HG02610 (cell line): ENCODE data around the gene SCNN1B.
"Not testable (repeated sequence)": the region's sequence is repeated elsewhere in the genome, so short reads cannot be mapped to it uniquely, and the experiment has no call there.

Experiments
- ATAC-seq: cut with Tn5 transposase; IDR thresholded peaks from one replicate; pipeline ENCODE4 v1.9.1; 2021; ENCODE audit warnings: mild to moderate bottlenecking, moderate library complexity; ENCODE audit not compliant: unreplicated experiment

Gene SCNN1B

DNA sequence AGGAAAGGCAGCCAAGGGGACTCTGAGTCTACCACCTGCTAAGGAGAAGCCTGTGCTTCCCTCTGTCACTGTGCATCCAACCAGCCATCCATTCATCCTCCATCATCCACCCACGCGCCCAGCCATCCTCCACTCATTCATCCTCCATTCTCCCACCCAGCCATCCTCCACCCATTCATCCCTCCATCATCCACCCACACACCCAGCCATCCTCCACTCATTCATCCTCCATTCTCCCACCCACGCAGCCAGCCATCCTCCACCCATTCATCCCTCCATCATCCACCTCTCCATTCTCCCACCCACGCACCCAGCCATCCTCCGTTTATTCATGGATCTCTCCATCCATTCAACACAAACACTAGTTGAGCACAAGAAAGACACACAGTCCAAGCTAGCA, 76.8 kb downstream of the SCNN1B start:
- no peak for ATAC-seq

DNA sequence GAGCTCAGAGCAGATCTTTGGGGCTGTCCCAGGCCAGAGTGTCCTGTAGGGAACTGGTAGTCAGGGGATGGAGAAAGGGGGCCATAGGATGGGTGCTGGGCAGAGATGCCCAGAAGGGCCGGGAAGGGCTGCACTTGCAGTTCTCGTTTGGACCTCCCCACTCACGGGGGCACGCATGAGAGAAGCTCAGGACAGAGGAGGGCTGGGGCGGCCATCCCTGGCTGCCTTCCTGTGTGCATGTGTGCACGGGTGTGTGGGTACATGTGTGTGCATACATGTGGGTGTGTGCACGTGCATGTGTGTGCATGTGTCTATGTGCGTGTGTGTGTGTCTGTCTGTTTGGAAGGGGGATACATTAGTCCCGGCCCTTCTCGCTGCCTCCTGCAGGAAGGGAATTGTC, 77.6 kb downstream of the SCNN1B start:
- no peak for ATAC-seq

DNA sequence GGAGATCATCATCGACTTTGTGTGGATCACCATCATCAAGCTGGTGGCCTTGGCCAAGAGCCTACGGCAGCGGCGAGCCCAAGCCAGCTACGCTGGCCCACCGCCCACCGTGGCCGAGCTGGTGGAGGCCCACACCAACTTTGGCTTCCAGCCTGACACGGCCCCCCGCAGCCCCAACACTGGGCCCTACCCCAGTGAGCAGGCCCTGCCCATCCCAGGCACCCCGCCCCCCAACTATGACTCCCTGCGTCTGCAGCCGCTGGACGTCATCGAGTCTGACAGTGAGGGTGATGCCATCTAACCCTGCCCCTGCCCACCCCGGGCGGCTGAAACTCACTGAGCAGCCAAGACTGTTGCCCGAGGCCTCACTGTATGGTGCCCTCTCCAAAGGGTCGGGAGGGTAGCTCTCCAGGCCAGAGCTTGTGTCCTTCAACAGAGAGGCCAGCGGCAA, 78.4 kb downstream of the SCNN1B start:
- no peak for ATAC-seq

- ATAC-seq = not testable (repeated sequence)
These were observed 79.6 kb downstream of the SCNN1B start for GRCh38 chr16:23381702-23382101.

DNA sequence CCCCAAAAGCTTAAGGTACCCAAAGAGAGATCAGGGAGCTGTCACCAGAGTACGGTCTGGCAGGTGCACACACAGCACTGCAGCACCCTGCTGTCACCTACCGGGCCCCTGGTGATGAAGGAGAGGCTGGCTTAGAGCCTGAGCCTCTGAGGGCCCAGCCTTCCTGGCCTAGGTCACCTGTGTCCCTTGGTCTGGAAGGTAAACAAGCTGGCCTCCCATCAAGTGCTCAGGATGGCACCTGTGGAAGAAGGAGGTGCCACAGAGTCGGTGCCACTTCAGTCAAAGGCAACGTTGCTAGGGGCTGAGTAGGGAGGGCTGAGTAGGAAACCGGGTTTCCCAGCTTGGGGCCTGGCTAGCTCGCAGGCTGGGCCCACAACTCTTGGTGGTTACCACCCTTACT, 80.2 kb downstream of the SCNN1B start:
- ATAC-seq = no peak

DNA sequence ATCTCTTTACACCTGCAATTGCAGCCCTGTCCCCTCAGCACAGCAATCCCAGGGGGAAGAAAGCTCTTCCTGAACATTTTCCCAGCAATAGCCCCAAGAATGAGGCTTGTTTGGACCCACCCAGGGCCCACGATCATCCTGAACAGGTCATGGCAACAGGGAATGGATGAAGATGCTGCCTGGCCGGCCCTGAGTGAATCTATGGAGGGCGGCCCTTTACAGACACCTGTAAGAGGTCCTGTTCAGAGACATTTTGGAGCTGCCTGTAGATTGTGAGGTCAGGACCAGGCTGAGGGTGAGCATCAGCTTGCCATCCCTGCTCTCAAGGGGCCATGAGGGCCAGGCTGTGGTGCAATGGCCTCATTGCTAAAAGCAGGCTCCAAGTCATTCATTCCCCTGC, 81.8 kb downstream of the SCNN1B start:
- no peak for ATAC-seq

- ATAC-seq = no peak
These were observed 82.8 kb downstream of the SCNN1B start for GRCh38 chr16:23384878-23385277.

DNA sequence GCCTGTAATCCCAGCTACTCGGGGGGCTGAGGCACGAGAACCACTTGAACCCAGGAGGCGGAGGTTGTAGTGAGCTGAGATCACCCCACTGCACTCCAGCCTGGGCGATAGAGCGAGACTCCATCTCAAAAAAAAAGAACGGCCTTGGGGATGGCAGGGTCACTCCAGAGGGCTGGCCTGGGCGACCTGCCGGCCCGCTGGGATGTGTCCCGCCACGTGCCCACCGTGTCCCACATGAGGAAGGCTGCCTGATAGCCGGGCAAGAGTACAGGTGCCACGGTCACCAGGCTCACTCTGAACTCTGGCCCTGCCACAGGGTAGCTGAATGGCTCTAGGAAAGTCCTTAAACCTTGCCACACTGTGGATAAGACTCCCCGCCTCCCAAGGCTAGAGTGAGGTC, 83.3 kb downstream of the SCNN1B start:
- no peak for ATAC-seq

DNA sequence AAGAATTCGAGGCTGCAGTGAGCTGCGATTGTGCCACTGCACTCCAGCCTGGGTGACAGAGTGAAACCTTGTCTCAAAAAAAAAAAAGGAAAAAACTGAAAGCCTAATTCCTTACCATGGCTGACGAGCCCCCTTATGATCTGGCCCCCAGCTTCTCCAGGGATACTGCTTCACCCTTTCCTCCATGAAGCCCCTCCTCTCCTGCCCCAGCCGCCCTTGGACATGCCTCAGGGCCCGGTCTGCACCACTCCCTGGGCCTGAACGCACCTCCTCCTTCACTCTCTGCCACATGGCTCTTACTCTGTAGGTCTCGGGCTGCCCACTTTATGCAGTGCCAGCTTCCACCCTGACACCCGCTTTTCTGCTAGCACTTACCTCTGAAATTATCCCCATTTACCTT, 85.6 kb downstream of the SCNN1B start:
- no peak for ATAC-seq

- no peak for ATAC-seq
These were observed 86.7 kb downstream of the SCNN1B start for GRCh38 chr16:23388786-23389185.

DNA sequence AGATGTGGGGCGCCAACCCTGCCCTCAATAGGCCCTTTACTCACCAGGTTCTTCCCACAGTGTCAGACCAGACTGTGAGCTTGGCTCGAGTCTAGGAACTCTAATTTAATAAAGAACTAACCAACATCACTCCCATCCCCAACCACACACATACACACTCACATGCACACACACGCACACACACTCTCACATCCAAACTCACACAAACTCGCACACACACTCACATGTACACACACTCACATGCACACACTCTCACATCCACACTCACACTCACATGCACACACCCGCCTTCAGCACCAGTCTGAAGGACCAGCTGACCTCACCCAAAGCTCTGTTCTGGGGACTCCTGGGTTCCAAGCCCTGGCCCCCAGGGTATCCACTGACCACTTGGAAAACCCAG, 87.1 kb downstream of the SCNN1B start:
- no peak for ATAC-seq

DNA sequence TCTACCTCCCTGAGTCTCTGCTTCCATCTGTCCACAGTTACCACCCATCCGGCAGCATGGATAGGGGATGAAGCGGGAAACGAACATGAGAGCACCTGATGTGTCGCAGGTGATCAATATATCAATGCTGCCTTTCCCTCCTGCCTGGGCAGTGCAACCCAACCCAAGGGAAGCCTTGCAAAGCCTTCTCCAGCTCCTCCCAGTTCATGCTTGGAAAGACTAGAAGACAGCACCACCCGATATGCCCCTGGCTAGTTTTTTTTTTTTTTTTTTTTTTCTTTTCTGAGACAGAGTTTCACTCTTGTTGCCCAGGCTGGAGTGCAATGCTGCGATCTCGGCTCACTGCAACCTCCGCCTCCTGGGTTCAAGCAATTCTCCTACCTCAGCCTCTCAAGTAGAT, 87.8 kb downstream of the SCNN1B start:
- ATAC-seq = not testable (repeated sequence)

GRCh38 chr16:23391381-23392222, 89.5 kb downstream of the SCNN1B start:
- no peak for ATAC-seq

DNA sequence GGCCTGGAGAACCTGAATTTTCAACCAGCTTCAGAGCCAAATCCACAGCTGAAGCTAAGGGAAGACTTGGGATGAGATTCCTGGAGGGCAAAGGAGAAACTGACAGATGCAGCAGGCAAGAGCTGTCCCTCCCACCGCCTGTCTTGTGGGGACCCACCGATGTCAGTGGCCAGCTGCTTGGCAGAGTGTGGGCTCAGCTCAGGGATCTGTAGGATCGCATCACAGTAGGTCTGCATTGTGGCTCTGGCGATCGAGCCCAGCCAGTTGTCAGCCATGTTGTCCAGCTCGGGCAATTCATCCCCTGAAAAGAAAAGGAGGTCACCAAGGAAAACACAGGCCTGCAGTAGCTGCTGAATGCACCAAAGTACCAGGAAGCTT, 90.1 kb downstream of the SCNN1B start:
- no peak for ATAC-seq

DNA sequence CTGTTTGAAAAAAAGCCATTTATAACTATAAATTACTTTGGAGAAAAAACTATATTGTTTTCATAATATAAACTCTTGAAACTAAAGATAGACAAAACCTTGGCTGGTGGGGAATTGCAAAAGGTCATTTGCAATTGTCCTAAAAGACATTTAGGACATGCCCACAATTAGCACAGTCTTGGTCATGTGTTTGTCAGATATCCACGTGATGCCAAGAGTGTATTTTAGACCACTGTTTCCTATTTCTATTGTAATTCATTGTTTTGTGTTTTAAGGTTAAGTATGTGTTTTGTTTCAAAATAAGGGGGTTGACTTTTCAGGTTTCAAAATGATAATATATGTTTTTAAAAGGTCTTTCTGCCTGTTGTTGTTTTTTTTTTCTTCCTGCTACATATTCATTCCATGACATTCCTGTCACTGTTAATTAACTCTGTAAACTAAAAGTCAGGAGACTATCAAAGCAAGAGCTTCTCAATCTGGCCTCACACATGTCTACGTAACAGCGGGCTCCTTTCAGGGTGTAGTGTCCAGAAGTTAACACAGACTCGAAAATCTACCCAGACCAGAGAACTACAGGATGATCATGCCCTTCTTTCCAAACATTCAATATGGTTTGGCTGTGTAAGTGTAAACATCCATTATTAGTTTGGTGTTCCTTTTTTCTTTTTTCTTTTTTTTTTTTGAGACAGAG, 92.2 kb downstream of the SCNN1B start:
- ATAC-seq = no peak

DNA sequence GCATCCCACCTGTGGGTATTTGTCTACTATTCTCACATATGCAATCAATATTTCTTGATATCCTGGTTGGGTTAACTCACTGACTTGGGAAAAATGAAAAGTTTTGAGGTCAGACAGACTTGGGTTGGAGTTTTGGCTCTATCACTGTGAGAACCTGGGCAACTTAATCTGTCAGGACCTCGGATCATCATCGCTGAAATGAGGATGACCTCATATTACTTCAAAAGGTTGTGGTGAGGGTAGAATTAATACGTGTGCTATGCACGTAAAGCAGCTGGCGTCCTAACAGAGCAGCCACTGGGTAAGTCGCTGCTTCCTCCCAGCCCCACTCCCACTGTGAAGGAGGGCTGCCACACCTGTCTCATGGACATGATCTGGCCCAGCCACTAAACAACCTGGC, 93.6 kb downstream of the SCNN1B start:
- ATAC-seq = no peak

DNA sequence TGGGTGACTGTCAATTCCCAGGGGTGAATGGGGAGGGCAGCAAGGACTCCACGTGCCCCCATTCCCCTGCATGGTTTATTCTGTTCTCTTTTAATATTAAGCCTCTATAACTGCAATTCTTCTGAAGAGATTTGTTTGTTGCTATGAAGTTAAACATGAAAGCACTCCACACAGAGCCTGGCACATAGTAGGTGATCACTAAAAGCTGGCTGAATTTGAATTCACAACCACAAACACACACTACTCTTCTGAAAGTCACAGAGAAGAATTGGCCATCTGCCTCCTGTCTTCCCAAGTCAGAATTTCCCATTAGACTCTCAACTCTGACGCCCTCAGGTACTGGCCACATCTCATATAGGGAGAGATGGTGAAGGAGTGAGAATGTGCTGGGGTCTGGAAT, 95.4 kb downstream of the SCNN1B start:
- no peak for ATAC-seq

DNA sequence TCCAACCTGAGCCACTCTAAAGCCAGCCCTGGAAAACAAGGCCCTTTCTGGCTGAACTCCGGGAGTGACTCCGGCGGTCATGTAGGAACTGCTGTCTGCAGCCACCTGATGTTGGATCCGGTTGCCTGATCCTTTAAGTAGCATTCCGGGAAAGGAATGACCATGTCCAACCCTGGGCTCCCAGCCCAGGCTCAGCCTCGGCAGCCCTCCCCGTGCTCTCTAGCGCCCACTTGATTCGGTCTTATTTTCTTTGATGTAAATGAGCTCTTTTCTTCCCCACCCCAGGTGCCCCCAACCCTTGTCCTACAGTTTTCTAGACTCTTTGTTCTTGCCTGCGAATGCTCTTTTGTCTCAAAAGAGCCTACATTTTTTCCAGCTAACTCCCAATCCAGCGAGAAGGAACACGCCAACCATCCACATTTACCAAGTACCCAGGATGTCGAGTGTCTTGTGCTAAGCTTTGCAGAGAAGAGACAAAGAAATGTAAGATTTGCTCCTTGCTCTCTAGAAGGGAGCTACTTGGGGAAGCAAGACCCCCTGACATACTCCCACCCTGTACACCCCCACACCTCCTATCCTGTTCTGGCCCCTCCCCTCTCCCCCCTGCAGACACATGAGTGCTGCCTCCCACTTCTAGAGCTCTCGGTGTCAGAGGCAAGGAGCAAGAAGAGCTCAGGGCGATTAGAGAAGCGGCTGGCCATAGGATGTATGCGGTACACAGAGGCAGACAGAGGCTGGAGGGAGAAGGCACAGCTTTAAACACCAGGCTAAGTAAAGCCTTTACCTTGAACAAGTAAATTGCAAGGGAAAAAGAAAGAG, 97.1 kb downstream of the SCNN1B start:
- no peak for ATAC-seq

DNA sequence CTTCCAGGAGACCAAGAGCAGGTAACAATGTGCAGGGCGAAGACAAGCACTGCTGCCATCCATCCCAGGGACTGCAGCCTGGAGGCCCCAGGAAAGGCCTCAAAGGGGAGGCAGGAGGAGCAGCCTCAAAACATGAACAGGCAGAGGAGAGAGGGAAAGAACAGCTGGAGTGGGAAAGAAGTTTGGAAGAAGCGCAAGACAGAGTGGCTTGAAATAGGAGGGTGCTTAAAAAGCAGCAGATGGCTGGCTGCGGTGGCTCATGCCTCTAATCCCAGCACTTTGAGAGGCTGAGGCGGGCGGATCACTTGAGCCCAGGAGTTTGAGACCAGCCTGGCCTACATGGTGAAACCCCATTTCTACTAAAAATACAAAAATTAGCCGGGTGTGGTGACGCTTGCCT, 98.3 kb downstream of the SCNN1B start:
- ATAC-seq = not testable (repeated sequence)

DNA sequence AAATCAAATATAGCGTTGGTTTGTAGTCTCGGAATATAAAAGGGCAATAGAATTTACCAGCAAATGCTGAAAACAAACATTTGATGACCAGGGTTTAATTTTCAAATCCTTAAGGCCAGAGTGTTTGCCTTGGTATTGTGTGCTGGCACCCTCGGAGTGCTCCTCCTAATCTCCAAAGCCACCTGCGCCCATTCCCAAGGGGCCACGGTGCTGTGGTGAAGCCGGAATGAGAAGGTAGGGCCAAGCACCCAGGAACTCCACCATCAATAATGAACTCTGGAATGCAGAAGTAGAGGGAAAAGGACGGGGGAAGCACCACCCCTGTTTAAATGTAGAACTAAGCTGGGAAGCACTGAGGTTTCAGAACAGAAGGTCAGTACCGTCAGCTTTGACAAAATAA, 99.0 kb downstream of the SCNN1B start:
- no peak for ATAC-seq

GRCh38 chr16:23402100-23402499, 100.0 kb downstream of the SCNN1B start:
- no peak for ATAC-seq

GRCh38 chr16:23403547-23403946, 101.4 kb downstream of the SCNN1B start:
- no peak for ATAC-seq
